ENCODE data around the gene CACYBP.

- TF ChIP-seq POLR2AphosphoS5 (IDR thresholded peaks at IDR 0.05; ENCODE audit: borderline replicate concordance, low read depth, low read length) (no peak), EZH2 (IDR thresholded peaks at IDR 0.05) (no peak)
Observed at GRCh38 chr1:175013445-175013844, 13.7 kb downstream of the CACYBP start.
